ENCODE measurements around the gene ZNF644. TPM values are rescaled to one million over a fixed set of nuclear protein-coding genes. Genes with fewer than 3 reads are reported as not detected.
"Not testable (repeated sequence)": the region's sequence is repeated elsewhere in the genome, so short reads cannot be mapped to it uniquely, and the experiment has no call there.

The ZNF644 gene
- total RNA-seq, 1 donor from 2014 or later = 77.9 TPM

DNA sequence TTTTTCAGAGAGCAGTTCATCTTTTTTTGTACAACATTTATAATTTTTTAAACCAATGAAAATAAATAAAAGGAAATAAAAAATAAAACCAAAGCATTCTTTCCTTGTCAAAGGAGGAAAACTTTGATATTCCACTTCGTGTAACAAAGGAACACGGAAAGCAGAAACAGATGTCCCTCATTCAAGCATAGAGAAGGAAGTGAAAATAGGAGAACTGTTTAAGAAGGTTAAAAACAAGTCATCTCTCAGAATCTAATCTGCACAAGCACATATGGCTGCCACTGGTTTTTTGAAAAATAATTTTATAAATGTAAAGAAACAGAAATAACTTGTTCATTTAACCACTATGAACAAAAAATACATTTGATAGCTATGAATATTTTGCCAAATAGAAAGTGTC, 35.9 kb upstream of the ZNF644 start:
- Mint-ChIP-seq H3K36me3 (no peaks in the 10 kb centered on the region), H3K9me3 (peaks cover 8% of the 10 kb centered on the region), H3K4me1 (no peaks in the 10 kb centered on the region), H3K4me3 (no peak overlapping the region), H3K27ac (no peak overlapping the region), H3K27me3 (ENCODE audit: low read depth) (no peaks in the 10 kb centered on the region)
- TF ChIP-seq CTCF (IDR thresholded peaks at IDR 0.05; ENCODE audit: unreplicated experiment) = no peak
- no peak for DNase-seq (ENCODE audit: low spot score in 2 of 2, unreplicated experiment in 2 of 2)

- H3K36me3 Mint-ChIP-seq = no peaks in the 10 kb centered on the region
- no peak for DNase-seq (ENCODE audit: low spot score in 2 of 2, unreplicated experiment in 2 of 2)
- no peak overlapping the region for H3K27ac Mint-ChIP-seq
- no peak overlapping the region for H3K4me3 Mint-ChIP-seq
- TF ChIP-seq CTCF (IDR thresholded peaks at IDR 0.05; ENCODE audit: unreplicated experiment) = no peak
- H3K9me3 Mint-ChIP-seq = no peaks in the 10 kb centered on the region
- H3K27me3 Mint-ChIP-seq (ENCODE audit: low read depth) = no peaks in the 10 kb centered on the region
- H3K4me1 Mint-ChIP-seq = no peaks in the 10 kb centered on the region
These were observed 33.1 kb upstream of the ZNF644 start for GRCh38 chr1:91054780-91055481.

DNA sequence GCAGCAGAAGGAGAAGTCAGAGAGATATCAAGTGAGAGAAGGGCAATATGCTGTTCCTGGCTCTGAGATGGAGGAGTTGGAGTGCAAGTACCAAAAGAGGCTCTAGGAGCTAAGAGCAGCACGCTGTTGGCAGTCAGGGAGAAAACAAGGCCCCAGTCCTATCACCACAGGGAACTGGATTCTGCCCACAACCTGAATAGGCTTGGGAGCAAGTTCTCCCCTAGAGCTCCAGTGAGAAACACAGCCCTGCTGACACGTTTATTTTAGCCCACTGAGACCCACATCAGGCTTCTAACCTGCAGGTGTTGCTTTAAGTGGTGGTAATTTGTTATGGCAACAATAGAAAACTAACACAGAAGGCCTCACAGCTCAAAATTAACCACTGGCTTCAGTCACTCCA, 31.8 kb upstream of the ZNF644 start:
- no peaks in the 10 kb centered on the region for H3K4me1 Mint-ChIP-seq
- no peak overlapping the region for H3K27ac Mint-ChIP-seq
- DNase-seq (ENCODE audit: low spot score in 2 of 2, unreplicated experiment in 2 of 2) = no peak
- no peak overlapping the region for H3K4me3 Mint-ChIP-seq
- no peaks in the 10 kb centered on the region for H3K9me3 Mint-ChIP-seq
- no peaks in the 10 kb centered on the region for H3K27me3 Mint-ChIP-seq (ENCODE audit: low read depth)
- no peaks in the 10 kb centered on the region for H3K36me3 Mint-ChIP-seq
- TF ChIP-seq CTCF (IDR thresholded peaks at IDR 0.05; ENCODE audit: unreplicated experiment) = no peak

DNA sequence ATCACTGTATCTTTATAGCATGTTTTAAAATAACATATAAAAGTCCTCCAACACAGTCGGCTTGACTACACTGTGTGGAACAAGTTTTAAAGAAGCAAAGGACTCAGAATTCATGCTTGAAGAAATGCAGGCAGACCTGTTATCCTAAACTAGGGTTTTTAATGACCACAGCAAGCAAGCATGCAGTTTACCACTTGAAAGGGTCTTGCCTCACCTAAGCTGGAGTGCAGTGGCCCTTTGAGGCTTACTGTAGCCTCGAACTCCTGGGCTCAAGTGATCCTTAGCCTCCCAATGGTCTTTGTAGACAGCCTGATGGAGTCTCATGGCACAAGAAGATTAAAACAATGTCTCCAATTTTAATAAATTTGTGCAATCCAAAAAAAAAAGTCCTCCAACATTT, 27.7 kb upstream of the ZNF644 start:
- not testable (repeated sequence) for H3K4me3 Mint-ChIP-seq; DNase-seq (ENCODE audit: low spot score in 2 of 2, unreplicated experiment in 2 of 2); H3K9me3 Mint-ChIP-seq; H3K27ac Mint-ChIP-seq; H3K27me3 Mint-ChIP-seq (ENCODE audit: low read depth); H3K4me1 Mint-ChIP-seq; H3K36me3 Mint-ChIP-seq

GRCh38 chr1:91046766-91047165, 24.9 kb upstream of the ZNF644 start:
- TF ChIP-seq CTCF (IDR thresholded peaks at IDR 0.05; ENCODE audit: unreplicated experiment) = no peak
- no peaks in the 10 kb centered on the region for H3K36me3 Mint-ChIP-seq
- no peaks in the 10 kb centered on the region for H3K4me1 Mint-ChIP-seq
- no peak overlapping the region for H3K4me3 Mint-ChIP-seq
- H3K9me3 Mint-ChIP-seq = peaks cover 10% of the 10 kb centered on the region
- H3K27me3 Mint-ChIP-seq (ENCODE audit: low read depth) = no peaks in the 10 kb centered on the region
- no peak overlapping the region for H3K27ac Mint-ChIP-seq
- no peak for DNase-seq (ENCODE audit: low spot score in 2 of 2, unreplicated experiment in 2 of 2)

- Mint-ChIP-seq H3K4me3 (no peak overlapping the region), H3K36me3 (no peaks in the 10 kb centered on the region), H3K4me1 (no peaks in the 10 kb centered on the region), H3K9me3 (peaks cover 21% of the 10 kb centered on the region), H3K27me3 (ENCODE audit: low read depth) (no peaks in the 10 kb centered on the region), H3K27ac (no peak overlapping the region)
- DNase-seq (ENCODE audit: low spot score in 2 of 2, unreplicated experiment in 2 of 2) = no peak
- TF ChIP-seq CTCF (IDR thresholded peaks at IDR 0.05; ENCODE audit: unreplicated experiment) = no peak
These were observed 23.4 kb upstream of the ZNF644 start for GRCh38 chr1:91045284-91045683.

- H3K4me3 Mint-ChIP-seq; DNase-seq (ENCODE audit: low spot score in 2 of 2, unreplicated experiment in 2 of 2); H3K27ac Mint-ChIP-seq; H3K27me3 Mint-ChIP-seq (ENCODE audit: low read depth); H3K4me1 Mint-ChIP-seq; H3K36me3 Mint-ChIP-seq: not testable (repeated sequence)
- peaks cover 21% of the 10 kb centered on the region for H3K9me3 Mint-ChIP-seq
These were observed 22.9 kb upstream of the ZNF644 start for GRCh38 chr1:91044776-91045175.

DNA sequence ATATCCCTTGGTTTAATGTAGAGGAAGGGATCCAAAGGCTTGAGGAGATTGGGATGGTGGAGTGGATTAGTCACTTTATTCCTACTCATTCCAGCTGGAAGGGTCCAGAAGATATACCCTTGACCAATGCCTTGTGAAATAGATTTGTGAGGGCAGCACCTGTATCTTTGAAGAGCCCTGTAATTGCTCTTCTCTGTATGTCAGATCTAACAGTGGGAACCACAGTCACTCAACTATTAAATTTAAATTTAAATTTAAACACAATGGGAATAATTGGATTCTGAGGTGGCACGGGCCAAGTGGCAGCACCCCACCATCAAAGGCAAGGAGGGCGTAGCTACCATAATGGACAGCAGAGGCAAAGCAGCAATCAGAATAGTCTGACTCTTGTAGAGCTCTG, 20.5 kb upstream of the ZNF644 start:
- H3K9me3 Mint-ChIP-seq = peaks cover 21% of the 10 kb centered on the region
- not testable (repeated sequence) for H3K27ac Mint-ChIP-seq; DNase-seq (ENCODE audit: low spot score in 2 of 2, unreplicated experiment in 2 of 2); H3K4me3 Mint-ChIP-seq; H3K36me3 Mint-ChIP-seq; H3K4me1 Mint-ChIP-seq; H3K27me3 Mint-ChIP-seq (ENCODE audit: low read depth)

Data from mesothelial cell of epicardium (in vitro differentiated cells).